ENCODE results near the gene TRIP13.
"Not testable (repeated sequence)": the region's sequence is repeated elsewhere in the genome, so short reads cannot be mapped to it uniquely, and the experiment has no call there.

TRIP13 gene

DNA sequence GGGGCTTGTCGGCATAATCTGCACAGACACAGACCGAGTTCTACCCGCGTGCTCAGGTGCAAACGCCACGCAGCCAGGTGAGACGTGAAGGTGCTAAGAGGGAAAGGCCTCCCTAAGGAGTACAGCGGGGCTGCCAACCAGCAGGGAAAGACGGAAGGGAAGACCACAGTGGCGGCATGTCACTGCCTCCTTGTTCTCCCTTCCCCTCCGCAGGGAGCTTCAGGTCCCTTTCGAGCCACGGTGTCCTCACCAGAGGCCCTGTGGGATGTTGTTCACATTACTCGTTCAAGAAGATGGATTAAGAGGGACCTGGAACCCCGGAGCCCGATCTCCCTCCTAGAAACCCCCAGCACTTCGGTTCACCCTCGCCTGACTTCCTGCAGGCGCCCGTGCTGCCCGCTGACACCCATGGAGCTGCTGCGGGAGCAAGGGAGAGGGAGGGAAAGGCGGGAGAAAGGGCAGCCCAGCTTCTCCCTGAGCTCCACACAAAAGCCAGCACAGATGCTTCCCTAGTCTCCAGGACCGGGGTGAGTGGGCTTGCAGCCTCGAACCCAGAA is 769 bp upstream of the TRIP13 start:
- DNase-seq (ENCODE audit: low spot score): peak; percentile 20

DNA sequence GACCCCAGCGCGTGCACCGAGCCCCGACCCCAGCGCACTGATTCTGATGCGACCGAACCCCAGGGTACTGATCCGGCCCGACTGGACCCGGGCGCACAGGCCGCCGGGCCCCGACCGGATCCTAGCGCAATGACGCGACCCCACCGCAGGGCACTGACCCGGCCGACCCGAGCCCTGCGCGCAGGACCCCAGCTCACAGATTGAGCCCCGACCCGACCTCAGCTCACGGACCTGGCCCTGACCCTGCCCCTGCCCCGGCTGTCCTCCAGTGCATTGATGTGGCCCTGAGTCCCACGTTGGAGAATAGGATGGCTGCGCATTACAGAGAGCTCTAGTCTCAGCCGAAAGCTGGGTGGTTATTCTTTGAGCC is 438 bp downstream of the TRIP13 start:
- no peak for DNase-seq (ENCODE audit: low spot score)

GRCh38 chr5:893711-894110 is 1.0 kb downstream of the TRIP13 start:
- no peak for DNase-seq (ENCODE audit: low spot score)

DNA sequence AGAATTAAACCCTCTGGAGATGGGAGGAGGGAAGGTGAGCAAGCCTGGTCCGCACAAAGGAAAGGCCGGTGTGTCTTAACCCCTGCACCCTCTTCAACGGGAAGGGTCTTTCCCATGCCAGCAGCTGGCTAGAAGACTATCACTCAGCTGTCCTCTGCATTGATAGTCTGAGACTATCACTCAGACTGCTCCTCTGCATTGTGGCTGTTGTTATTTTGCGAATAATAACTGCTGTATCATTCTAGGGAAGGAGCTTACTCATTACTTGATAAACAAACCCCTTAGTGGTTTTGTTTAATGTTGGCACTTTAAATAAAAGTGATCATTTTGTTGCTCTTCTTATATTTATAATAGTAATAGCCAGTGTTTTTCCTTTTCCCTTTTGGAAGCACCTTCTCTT is 8.1 kb downstream of the TRIP13 start:
- DNase-seq (ENCODE audit: low spot score): no peak

DNA sequence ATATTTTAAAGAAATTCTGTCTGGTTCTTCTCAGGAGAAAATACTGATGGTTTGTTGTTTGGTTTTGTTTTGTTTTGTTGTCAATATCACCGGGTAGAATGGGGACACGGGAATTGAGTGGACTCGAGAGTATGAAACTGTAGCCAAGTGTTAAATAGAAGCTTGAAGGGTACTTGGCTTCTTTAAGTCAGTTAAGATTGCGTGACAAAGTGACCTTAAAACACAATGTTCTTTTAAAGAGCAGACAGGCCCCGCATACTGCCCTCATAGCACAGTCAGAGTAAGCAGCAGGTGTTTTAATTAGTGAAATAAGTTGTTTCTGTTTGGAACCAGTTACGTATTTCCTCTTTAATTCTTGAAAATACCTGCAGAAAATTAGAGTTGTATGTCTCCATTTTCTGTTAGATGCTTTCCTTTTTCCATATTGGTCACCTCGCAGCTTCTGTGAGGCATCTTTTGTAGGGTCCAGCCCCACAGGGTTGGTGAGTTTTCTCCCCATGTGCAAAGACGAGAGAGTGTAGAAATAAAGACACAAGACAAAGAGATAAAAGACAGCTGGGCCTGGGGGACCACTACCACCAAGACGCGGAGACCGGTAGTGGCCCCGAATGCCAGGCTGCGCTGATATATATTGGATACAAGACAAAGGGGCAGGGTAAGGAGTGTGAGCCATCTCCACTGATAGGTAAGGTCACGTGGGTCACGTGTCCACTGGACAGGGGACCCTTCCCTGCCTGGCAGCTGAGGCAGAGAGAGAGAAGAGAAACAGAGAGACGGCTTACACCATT is 9.6 kb downstream of the TRIP13 start:
- no peak for DNase-seq (ENCODE audit: low spot score)

- no peak for DNase-seq (ENCODE audit: low spot score)
Observed at GRCh38 chr5:903756-904096, 11.0 kb downstream of the TRIP13 start.

DNA sequence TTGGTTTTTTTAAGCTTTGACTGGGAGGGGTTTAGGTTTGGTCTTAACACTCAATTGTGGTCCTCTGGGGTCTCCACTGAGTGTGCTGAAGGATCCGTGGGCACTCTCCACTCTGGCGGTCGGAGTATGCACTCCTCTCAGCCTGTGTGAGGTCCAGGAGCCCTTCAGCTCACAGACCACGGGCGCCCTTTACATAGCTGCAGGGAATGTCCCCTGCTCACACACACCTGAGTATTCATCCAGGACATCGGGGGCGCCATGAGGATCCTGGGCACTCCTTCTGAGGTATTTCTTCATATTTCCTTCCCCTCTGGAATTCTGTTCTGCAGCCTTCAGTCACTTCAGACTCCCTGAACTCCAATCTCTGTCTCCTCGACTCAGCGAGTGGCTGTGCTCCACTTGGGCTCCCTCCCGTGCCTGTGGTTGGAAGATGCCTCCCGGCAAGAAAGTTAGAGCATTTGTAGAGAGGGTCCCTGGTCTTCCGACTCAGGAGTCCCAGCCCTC is 12.5 kb downstream of the TRIP13 start:
- no peak for DNase-seq (ENCODE audit: low spot score)

DNA sequence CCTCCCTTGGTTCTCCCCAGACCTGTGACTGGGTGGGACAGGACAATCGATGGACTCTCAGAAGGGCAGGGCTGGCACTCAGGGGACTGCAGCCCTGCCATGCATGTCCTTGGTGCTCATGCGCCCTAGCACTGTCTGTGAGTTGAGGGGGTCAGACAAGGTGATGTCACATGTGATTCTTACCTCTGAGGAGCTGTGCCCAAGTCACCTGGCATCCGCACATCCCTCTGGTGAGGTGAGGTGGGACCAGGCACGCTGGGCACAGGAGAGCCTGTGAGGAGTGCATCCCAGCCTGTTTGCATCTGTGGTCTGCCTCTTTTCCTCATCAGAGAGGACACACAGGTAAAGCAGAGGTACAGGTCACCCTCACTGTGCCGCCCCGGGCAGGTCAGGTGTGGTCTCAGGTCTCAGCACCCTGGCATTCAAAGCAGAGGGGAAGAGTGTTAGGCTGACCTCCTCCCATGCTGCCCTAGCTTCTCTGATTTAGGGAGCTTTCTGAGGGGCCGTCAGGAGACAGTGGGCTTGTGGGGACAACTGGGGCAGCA is 14.8 kb downstream of the TRIP13 start:
- DNase-seq (ENCODE audit: low spot score): no peak

DNA sequence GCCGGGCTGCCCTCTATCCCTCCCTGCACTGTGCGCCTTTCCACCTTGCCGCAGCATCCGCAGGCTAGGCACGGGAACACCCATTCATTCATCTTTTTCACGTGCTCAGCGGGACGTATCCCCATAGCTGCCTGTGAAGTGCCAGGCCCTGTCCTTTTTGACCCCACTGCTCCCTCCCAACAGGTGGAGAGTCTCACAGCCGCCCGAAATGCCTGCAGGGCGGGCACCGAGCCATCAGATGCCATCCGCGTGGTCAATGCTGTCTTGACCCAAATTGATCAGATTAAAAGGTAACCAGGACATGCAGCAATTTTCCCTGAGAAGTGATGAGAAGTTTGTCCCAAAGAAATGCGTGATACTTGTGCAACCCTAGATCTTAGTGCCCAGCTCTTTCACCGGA is 15.5 kb downstream of the TRIP13 start:
- DNase-seq (ENCODE audit: low spot score): no peak

GRCh38 chr5:909086-909485 is 16.4 kb downstream of the TRIP13 start:
- no peak for DNase-seq (ENCODE audit: low spot score)

DNA sequence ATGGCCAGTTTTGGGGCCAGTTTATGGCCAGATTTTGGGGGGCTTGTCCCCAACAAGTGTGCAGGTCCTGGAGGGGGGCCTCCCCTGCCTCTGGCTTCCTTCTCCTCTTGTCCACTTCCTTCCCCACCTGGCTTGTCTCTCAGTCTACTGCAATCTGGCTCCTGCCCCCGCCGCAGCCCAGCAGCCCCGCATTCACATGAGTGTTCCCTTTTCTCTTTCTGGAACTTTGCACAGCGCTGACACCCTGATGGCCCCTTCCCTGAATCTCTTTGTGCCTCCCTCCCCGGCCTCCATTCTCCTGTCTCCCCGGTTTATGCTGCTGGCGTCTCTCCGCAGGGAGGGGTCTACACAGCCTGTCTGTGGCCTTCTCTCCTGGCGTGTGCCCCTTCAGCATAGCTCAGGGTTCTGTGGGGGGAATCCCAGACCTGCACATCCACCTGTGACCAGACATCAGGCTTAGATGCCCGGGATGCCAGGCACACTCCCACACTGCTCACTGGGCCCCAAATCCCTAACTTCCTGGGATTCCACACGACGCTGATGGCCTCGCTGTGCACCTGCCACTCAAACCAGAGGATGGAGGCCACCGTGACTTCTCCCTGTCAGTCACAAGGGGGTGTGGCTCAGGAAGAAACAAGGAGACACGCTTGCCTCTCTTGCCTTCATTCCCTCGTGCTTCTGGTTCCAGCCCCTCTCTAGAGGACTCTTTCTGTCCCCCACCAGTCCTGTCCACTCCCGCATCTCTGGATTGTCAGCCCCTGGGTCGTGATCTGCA is 17.5 kb downstream of the TRIP13 start:
- no peak for DNase-seq (ENCODE audit: low spot score)

GRCh38 chr5:910769-911160 is 18.1 kb downstream of the TRIP13 start:
- no peak for DNase-seq (ENCODE audit: low spot score)

GRCh38 chr5:911601-912000 is 18.9 kb downstream of the TRIP13 start:
- no peak for DNase-seq (ENCODE audit: low spot score)

DNA sequence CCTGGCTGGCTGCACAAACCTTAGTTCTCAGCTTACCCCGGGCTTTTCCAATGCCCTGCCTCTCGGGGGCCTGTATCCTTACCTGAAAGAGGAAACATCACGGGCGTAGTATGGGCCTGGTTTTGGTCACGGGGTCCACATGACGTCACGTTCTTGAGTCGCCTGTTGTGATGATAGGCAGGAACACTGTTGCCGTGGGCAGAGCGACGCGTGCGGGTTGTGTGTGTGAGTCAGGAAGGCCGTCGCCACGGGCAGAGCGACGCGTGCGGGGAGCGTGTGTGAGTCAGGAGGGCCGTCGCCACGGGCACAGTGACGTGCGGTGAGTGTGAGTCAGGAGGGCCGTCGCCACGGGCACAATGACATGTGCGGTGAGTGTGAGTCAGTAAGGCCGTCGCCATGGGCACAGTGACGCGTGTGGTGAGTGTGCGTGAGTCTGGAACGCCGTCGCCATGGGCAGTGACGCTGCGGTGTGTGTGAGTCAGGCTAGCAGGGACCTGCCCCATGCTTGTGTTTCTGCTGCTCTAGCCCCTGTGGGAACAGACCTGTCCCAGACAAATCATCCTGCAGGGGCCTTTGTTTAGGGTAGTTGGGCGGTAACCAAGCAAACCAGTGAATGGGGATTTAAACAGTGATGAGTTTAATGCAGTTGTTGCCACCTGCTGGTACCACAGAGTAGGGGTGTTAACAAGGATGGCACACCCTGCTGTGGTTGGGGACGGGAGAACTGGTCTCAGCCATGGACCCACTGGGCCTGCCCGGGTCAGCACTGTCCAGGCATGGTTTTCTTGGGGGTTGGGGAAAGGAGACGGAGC is 19.8 kb downstream of the TRIP13 start:
- DNase-seq (ENCODE audit: low spot score): no peak

- no peak for DNase-seq (ENCODE audit: low spot score)
Observed at GRCh38 chr5:914174-914573, 21.5 kb downstream of the TRIP13 start.

- DNase-seq (ENCODE audit: low spot score): no peak
Observed at GRCh38 chr5:914612-915011, 21.9 kb downstream of the TRIP13 start.

DNA sequence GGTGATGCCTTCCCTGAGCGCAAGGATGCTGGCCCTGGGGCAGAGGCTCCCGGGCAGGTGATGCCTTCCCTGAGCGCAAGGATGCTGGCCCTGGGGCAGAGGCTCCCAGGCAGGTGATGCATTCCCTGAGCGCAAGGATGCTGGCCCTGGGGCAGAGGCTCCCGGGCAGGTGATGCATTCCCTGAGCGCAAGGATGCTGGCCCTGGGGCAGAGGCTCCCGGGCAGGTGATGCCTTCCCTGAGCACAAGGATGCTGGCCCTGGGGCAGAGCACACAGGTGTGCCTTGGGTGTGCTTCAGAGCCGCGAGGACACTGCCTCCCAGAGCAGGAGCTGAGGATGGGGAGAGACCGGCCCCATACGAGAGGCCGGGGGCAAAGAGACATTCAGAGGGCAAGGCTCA is 22.7 kb downstream of the TRIP13 start:
- not testable (repeated sequence) for DNase-seq (ENCODE audit: low spot score)

DNA sequence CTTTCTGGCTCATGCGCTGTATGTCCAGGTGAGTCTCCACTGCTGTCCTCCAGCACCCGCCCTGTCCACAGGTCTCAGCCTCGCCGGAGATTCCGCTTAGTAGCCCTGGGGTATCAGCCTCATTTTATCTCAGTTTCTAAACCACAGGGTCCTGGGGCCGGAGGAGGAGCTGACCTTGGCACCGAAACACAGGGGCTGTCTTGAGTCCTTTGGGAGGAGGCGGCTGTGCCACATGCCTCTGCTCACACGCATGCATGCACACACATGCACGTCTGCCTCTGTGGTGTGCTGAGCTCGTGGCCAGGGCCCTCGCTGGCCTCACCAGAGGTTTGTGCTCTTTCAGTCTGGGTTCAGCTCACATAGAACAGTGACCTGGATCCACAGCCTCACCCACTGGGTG is 23.3 kb downstream of the TRIP13 start:
- no peak for DNase-seq (ENCODE audit: low spot score)

DNA sequence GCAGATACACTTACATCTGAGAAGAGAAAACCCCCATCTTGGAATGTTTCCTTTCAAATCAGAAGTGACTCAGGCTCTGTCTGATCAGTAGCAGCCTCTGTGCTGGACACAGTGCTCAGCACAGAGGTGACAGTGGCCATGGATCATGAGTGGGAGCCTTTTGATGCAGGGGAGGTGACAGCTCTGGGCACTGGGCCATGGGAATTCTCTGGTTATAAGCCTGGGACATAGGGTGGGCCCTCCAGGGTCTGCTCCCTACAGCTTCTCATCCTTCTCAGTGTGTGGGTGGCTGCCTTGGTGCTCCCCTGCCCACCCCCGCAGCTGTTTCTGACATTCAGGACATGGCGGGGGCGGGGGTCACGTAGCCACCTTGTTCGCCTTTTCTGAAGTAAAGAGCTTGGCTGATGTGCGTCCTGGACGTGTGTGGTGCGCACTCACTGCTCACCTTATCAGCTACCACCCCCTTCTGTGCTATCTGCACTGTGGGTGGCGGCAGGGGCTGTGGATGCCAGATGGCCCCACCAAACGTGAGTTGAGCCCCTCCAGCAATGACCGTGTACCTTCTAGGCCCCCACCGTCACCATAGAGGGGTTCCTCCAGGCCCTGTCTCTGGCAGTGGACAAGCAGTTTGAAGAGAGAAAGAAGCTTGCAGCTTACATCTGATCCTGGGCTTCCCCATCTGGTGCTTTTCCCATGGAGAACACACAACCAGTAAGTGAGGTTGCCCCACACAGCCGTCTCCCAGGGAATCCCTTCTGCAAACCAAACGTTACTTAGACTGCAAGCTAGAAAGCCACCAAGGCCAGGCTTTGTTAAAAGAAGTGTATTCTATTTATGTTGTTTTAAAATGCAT is 24.0 kb downstream of the TRIP13 start:
- DNase-seq (ENCODE audit: low spot score): no peak

- not testable (repeated sequence) for DNase-seq (ENCODE audit: low spot score)
Observed at GRCh38 chr5:918717-919116, 26.0 kb downstream of the TRIP13 start.

- DNase-seq (ENCODE audit: low spot score): no peak
Observed at GRCh38 chr5:919356-920000, 26.8 kb downstream of the TRIP13 start.
